ENCODE measurements around the gene ITGA5. TPM values are rescaled to one million over a fixed set of nuclear protein-coding genes. Genes with fewer than 3 reads are reported as not detected.
A peak's percentile ranks its signal among the peaks of the same experiment; 100 is the strongest.

ITGA5 gene
- total and polyA plus RNA-seq, 9 of the 15 experiments (the other 6 are each of a cell fraction or from before 2014, with no cell fraction given), result 9.1 to 82.1 (median 47.4) TPM

- Histone ChIP-seq H3K4me3 (peak overlapping the region; percentile 53), H3K9ac (ENCODE audit: insufficient read depth in 1 of 2, low read depth in 2 of 2, low read length in 2 of 2) (peak overlapping the region; percentile 85 to 89), H3K36me3 (ENCODE audit: control insufficient read depth, insufficient read depth, low read length) (no peaks in the 10 kb centered on the region), H3K27ac (ENCODE audit: extremely low read depth, low read depth, low read length) (peak overlapping the region; percentile 90), H4K20me1 (replicated peaks; ENCODE audit: control insufficient read depth, insufficient read depth, low read length) (no peaks in the 10 kb centered on the region), H3K4me2 (ENCODE audit: insufficient read depth, low read length) (peak overlapping the region; percentile 99), H3K79me2 (ENCODE audit: control insufficient read depth, insufficient read depth, low read length) (peaks cover 26% of the 10 kb centered on the region; the same call in 2 of the 3 replicates), H2AFZ (ENCODE audit: low read depth, low read length) (peak overlapping the region; percentile 75), H3K9me1 (ENCODE audit: control insufficient read depth, insufficient read depth, low read length) (no peaks in the 10 kb centered on the region), H3K4me1 (replicated peaks in 1 of 2; ENCODE audit: control insufficient read depth in 2 of 2, insufficient read depth in 2 of 2, low read length in 2 of 2) (peaks cover 38 to 50% of the 10 kb centered on the region in 2 experiments), H3K27me3 (ENCODE audit: control insufficient read depth in 2 of 2, insufficient read depth in 2 of 2, low read length in 2 of 2) (no peaks in the 10 kb centered on the region), H3K9me3 (replicated peaks; ENCODE audit: control insufficient read depth, insufficient read depth, low read depth, low read length) (no peaks in the 10 kb centered on the region)
- intact Hi-C loops (cut with micrococcal nuclease), result no loop called here
- ChIA-PET CTCF (ENCODE audit: low intra/inter-chr PET ratio) (interaction anchor here (0.6 to 3.6 kb wide), 4 partner anchors 21 to 142 kb away, joined by 4 to 33 read pairs (median 18); no protein-coding TSS in a partner anchor), POLR2A (interaction anchor here (0.6 to 5.8 kb wide), 29 partner anchors 9 to 157 kb away, joined by 3 to 57 read pairs (median 6); partner anchors contain the start of genes CBX5, COPZ1, HNRNPA1 and NFE2)
- ATAC-seq (peak; percentile 67), DNase-seq (ENCODE audit: extremely low read depth in 1 of 4, low spot score in 3 of 4) (peak; percentile 75 to 90 (median 80)), FAIRE-seq (peak; percentile 83)
- BruUV-seq (replicated peaks), result TSS peak; percentile 73
- in situ Hi-C loops (cut with MboI), result no loop called here
- WGBS (ENCODE audit: insufficient coverage, low coverage, missing lambda C conversion rate), result 1% methylated on average over 14 of the region's 15 CpGs
- TF ChIP-seq PRDM10 (IDR thresholded peaks at IDR 0.05; ENCODE audit: partially characterized antibody) (peak; percentile 97), ZNF644 (tag; IDR thresholded peaks at IDR 0.05; ENCODE audit: low read depth) (no peak), TSC22D4 (tag; IDR thresholded peaks at IDR 0.05) (no peak), TAF9B (IDR thresholded peaks at IDR 0.05; ENCODE audit: partially characterized antibody) (no peak), NFRKB (IDR thresholded peaks at IDR 0.05; ENCODE audit: low read depth) (peak; percentile 98), CEBPZ (IDR thresholded peaks at IDR 0.05; ENCODE audit: borderline replicate concordance, low read depth, low read length) (no peak), JUND (IDR thresholded peaks at IDR 0.05; ENCODE audit: borderline replicate concordance, low read depth, low read length) (peak; percentile 41; the same call in 1 of the 2 replicates), JUND (tag; IDR thresholded peaks at IDR 0.05; ENCODE audit: borderline replicate concordance, low read depth, low read length) (no peak; the same call in 1 of the 3 replicates), THRA (IDR thresholded peaks at IDR 0.05) (no peak), TBP (optimal IDR thresholded peaks at IDR 0.05; ENCODE audit: low read depth, low read length) (no peak), NCOR1 (IDR thresholded peaks at IDR 0.05) (peak; percentile 32), NFATC3 (IDR thresholded peaks at IDR 0.05) (0 out of 2 replicates have a peak, but pooled peaks have one; percentile 39), MEF2D (tag; conservative IDR thresholded peaks at IDR 0.05; ENCODE audit: low read depth) (no peak), POLR2A (conservative IDR thresholded peaks at IDR 0.05) (peak; percentile 84)
These were observed 60.7 kb downstream of the ITGA5 start for GRCh38 chr12:54358191-54358944.
